ENCODE results near the gene LRRC43. TPM values are rescaled to one million over a fixed set of nuclear protein-coding genes. Genes with fewer than 3 reads are reported as not detected.

LRRC43 gene
- total and polyA plus RNA-seq, 10 of the 15 experiments (the other 5 are each of a cell fraction or from before 2014, with no cell fraction given): 0.23 TPM; not detected in 9

GRCh38 chr12:122203301-122204166, 20.6 kb downstream of the LRRC43 start, which contains the start of gene B3GNT4 (continued):
- no peak for TF ChIP-seq HSF1 (IDR thresholded peaks at IDR 0.05; ENCODE audit: low read depth, low read length)
- TF ChIP-seq BACH1 (IDR thresholded peaks at IDR 0.05; ENCODE audit: borderline replicate concordance): peak; percentile 9; the same call in 1 of the 2 replicates
- TF ChIP-seq PAX5 (IDR thresholded peaks at IDR 0.05; ENCODE audit: borderline replicate concordance, low read depth, low read length): peak; percentile 59; the same call in 1 of the 2 replicates
- no peak for TF ChIP-seq TCF3 (IDR thresholded peaks at IDR 0.05; ENCODE audit: borderline replicate concordance, insufficient read depth, low read depth, low read length)
- TF ChIP-seq ESRRA (IDR thresholded peaks at IDR 0.05; ENCODE audit: low read length): no peak
- peak in 1 of 2 experiments; percentile 54; a peak in 2 of 4 replicates for TF ChIP-seq BHLHE40 (IDR thresholded peaks at IDR 0.05; ENCODE audit: borderline replicate concordance in 1 of 2, low read depth in 2 of 2, low read length in 1 of 2)
- TF ChIP-seq SKIL (IDR thresholded peaks at IDR 0.05; ENCODE audit: low read depth, poor library complexity, severe bottlenecking): no peak
- TF ChIP-seq CREB1 (IDR thresholded peaks at IDR 0.05; ENCODE audit: low read depth): no peak
- TF ChIP-seq NFYA (IDR thresholded peaks at IDR 0.05; ENCODE audit: borderline replicate concordance, low read depth, low read length): no peak

Data from GM12878 (cell line).